ENCODE data around the gene SPRED2. TPM values are rescaled to one million over a fixed set of nuclear protein-coding genes. Genes with fewer than 3 reads are reported as not detected.

The SPRED2 gene
- total RNA-seq, 1 experiment from 2014 or later: 13.6 TPM

- peak; percentile 96 for DNase-seq (ENCODE audit: low spot score)
Measured at GRCh38 chr2:65366595-65367125, 65.7 kb downstream of the SPRED2 start.

DNA sequence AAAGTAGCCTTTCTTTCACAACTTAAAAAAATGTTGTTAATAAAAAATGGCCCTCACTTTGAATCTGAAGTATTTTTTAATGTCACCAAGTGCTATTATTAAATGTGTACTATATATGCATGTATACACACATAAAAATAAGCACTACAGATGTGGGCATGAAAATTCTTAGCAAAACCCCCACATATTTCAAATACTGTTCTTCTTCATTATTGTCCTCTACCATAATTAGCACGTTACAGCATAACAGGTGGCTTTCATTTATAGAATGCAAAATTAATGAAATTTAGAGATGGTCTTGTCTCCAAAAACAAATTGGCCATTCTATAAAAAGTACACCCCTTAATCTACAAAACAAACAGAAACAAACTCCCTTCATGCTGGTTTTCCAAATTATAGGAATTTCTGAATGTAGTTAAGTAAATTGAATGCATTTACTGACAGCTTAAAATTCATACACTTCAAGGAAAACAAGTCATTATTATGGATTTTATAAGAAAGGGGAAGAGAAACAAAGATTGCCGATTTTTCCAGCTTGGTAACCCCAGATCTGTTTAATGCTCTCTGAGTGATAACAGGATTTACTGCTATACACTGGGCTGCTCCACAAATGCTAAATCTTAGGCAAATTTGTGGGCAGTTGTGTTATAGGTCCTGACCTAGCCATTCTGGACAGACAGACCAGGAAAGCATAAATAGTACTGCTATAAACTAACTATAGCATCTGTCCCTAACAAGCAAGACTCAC lies 67.2 kb downstream of the SPRED2 start:
- no peak for DNase-seq (ENCODE audit: low spot score)

- DNase-seq (ENCODE audit: low spot score): no peak
Measured at GRCh38 chr2:65363879-65364666, 68.3 kb downstream of the SPRED2 start.

DNA sequence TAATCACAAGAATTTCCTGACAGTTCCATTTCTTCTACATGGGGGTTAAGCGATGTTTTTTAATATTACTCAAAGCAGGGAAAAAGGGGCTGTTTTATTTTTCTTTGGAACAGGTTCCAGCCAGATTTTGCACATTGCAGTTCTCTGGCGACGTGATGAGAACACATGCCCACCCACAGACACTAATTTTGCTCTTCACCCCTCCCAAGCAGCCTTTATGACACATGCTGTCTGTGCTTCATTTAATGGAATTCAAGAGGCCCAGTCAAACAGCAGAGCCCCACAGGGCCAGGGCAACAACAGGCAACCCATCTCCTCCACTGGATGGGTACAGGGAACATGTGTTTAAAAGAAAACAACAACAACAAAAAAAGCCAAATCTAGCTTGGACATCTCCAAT lies 70.8 kb downstream of the SPRED2 start:
- DNase-seq (ENCODE audit: low spot score): no peak

DNA sequence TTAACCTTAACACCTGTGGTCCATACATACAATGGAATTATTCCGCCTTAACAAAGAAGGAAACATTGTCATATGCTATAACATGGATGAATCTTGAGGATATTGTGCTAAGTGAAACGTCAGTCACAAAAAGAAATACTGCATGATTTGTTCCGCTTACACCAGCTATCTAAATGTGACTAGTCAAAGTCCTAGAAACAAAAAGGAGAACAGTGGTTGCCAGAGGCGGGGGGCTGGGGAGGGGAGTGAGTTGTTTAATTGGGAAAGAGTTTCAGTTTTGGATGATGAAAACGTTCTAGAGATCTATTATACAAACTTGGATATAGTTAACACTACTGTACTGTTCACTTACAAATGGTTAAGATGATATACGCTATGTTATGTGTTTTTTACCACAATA lies 72.0 kb downstream of the SPRED2 start:
- DNase-seq (ENCODE audit: low spot score): no peak

GRCh38 chr2:65358678-65359400 lies 73.6 kb downstream of the SPRED2 start:
- DNase-seq (ENCODE audit: low spot score): no peak

- no peak for DNase-seq (ENCODE audit: low spot score)
Measured at GRCh38 chr2:65357959-65358294, 74.5 kb downstream of the SPRED2 start.

DNA sequence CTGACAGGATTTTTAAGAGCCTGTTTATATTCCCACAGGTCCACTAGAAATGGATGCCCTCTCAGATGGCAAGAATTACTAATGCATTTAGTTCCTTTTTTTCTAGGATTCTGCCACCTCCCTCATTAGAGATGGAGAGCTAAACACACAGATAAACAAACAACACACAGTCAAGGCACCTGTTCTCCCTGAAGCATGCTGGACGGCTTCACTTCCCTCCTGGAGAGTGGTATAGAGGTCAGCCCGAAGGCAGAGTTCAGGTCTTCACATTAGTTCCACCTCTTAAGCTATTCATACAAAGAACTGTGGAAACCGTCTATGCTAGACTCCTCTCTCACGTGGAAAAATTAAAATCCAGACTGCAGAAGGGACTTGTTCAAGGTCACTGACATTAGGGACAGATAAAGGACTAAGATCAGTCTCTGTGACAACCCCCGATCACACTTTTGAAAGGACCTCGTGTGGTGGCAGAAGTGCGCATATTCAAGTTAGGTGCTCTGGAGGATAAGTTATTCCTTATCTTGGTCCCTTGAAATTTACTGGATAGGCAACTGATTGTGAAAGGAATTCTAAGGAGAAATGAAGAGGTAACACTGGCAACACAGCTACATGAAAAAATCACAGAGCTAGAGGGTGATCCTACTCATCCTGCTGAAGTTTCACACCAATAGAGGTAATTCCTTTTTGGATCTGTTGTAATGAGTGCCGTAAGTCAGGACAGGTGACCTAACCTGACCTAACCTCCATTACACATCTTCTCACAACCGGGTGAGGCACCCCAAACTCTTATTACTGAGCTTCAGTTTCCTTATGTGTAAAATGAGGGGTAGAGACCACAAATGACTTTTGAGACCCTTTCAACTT lies 75.1 kb downstream of the SPRED2 start:
- DNase-seq (ENCODE audit: low spot score): no peak

DNA sequence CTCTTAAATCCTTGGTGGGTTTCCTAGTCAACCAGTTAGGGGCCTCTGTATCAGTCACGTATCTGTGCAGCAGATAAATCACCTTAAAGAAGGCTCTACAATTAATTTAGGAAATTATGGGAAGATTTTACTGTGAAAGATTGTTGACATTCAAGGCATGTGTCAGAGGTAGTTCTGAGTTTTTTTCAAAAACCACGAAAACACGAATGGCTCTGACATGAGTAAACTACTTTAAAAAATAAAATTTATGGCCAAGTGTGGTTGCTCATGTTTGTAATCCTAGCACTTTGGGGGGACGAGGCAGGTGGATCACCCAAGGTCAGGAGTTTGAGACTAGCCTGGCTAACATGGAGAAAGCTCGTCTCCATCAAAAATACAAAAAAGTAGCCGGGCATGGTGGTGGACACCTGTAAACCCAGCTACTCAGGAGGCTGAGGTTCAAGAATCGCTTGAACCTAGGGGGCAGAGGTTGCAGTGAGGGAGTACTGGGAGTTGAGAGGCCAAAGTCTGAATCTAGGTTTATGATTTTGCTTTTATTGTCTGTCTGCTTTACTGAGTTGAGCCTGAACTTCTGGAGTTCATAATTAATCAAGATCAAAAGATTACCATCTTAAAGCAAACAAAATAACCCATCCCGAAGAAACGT lies 77.1 kb downstream of the SPRED2 start:
- DNase-seq (ENCODE audit: low spot score): no peak

GRCh38 chr2:65354773-65355172 lies 77.6 kb downstream of the SPRED2 start:
- no peak for DNase-seq (ENCODE audit: low spot score)

DNA sequence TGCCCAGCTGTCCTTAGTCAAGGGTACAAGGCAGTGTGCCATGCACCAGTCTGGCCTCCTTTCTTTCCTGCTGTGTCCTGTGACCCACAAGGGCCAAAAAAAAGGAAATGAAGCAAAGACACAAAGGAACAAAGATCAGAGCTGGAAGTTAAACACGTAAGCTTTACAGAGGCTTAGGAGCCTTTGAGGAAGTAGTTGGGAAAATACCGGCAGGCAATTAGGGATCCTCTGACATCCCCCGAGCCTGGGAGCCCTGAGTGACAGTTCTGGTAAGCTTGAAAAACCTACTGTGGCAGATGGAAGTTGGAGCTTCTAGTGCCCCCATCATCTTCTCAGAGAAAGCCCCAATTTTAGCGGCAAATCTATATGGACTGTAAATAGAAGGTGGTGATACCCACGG lies 78.5 kb downstream of the SPRED2 start:
- no peak for DNase-seq (ENCODE audit: low spot score)

DNA sequence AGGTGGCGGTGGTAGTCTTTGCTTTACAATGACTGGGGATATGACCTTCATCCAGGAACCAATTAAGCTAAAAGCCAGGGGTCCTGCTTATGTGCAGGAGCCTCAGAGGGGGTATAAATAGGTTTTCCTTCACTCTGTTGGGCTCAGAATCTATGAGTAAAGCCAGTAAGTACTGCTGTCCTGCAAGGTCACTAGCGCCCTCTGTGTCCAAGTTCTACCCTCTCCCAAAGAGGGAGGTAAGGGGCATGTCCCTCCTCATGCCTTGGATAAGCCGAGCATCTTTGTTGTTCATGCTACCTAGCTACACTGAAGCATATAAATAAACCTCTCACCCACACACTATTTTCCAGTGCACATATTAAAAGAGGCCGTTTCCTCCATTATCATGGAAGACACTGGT lies 79.4 kb downstream of the SPRED2 start:
- DNase-seq (ENCODE audit: low spot score): no peak

GRCh38 chr2:65351948-65352595 lies 80.3 kb downstream of the SPRED2 start:
- no peak for DNase-seq (ENCODE audit: low spot score)

GRCh38 chr2:65351234-65351947 lies 81.0 kb downstream of the SPRED2 start:
- no peak for DNase-seq (ENCODE audit: low spot score)

DNA sequence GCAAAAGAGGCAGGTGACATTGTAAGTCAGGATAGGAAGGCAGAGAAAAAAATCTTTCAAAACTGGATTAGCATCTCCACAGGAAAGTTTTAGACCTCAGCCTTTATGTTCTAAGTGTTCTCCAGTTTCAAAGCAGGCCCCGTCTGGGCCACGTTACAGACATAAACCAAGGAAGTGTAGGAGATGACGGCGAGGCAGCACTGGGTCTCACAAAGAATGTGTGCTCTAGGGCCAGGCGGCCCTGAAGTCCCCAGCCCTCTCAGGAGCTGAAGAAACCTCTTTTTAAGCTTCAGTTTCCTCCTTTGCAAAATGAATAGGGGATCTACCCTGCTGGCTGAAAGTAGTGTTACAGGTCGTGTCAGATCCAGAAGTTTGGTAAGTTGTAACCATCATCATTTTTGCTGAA lies 81.7 kb downstream of the SPRED2 start:
- DNase-seq (ENCODE audit: low spot score): no peak

DNA sequence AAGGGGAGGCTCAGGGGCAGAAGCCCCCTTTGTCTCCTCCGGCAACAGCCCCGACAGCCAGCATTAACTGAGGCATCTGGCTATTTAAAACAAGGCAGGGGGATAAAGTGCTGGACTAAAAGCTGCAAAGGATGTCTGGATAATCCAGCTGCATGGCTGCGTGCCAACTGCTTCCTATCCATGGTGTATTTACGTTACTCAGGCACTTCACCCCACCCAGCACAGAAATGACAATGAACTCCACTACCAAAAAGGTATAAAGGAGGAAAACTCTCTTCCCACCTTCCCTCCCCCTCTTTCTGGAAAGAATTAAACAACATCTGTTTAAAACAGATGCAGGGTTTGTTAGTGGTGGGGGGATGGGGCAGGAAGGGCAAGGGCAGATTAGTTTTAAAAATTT lies 82.5 kb downstream of the SPRED2 start:
- DNase-seq (ENCODE audit: low spot score): peak; percentile 71

- DNase-seq (ENCODE audit: low spot score): no peak
Measured at GRCh38 chr2:65347913-65348312, 84.5 kb downstream of the SPRED2 start.

DNA sequence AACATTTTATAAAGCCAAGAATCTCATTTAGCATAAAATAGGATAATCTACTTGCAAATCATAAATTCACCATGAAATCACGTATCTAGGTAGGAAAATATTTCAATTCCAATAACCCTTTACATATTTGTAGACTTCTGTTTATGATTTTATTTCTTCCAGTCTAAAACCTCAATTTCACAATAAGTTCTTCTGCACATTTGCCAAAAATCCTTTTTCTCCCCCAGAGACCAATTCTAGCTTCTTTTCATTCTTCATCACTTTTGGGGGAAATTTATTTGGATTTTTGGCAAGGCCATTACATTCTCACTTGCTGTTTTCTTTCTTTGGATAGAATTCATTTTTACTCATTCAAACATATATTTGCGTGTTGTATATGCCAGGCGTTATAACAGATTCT lies 86.8 kb downstream of the SPRED2 start:
- DNase-seq (ENCODE audit: low spot score): no peak

DNA sequence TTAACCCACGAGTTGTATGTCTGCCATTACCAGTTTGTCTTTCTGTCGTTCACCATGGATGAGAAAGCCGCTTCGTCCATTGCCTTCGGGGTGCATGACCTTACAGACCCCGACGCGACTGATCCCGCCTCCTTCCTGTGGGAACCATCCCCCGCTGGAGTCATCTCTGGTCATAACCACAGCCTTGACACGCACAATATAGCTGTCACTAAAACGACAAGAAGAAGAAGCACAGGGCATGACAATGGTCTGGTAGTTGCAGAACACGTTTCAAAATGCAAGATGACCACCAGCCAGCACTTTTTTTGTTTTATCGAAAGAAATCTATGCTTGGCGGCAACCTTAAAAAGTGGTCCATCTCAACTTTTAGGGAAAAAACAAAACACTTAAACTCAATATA lies 87.7 kb downstream of the SPRED2 start:
- no peak for DNase-seq (ENCODE audit: low spot score)

DNA sequence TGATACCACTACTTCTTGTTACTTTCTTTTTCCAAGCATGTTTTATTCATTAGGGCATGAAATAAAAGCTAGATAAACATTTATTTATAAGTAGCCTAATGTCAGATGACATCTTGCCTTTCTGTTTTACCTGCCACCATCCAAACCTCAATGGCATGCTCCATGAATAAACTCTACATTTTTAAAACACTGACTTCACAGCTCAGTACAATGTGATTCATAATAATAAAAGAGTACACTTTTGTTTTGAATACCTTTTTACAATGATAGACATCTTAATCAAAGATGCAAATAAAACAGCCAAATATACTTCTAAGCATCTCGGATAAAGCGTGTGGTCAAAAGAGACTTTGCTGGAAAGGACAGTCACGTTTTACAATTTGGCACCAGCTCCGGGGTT lies 88.2 kb downstream of the SPRED2 start:
- DNase-seq (ENCODE audit: low spot score): no peak

All from A172 (cell line).